OCI-LY1 (cell line): Measurements from ENCODE around the gene WWP2.

Experiments used
- CTCF ChIP-seq: fragments of 200-600 bp; sonication (generic), shearing (Covaris generic); IDR thresholded peaks from 2 replicates; pipeline ENCODE4 v1.5.1; 2017; ENCODE audit warnings: mild to moderate bottlenecking, antibody characterized with exemption, low read length, moderate library complexity, mixed read lengths
- EZH2 ChIP-seq: fragments of 200-600 bp; sonication (generic), shearing (Covaris generic); IDR thresholded peaks from 2 replicates; pipeline ENCODE4 v1.8.0; 2017; ENCODE audit warnings: borderline replicate concordance, mixed run types, mild to moderate bottlenecking, antibody characterized with exemption, low read length, moderate library complexity, mixed read lengths

GRCh38 chr16:69831212-69832123 lies 69.3 kb downstream of the WWP2 start:
- TF ChIP-seq CTCF (no peak), EZH2 (no peak)
